GM12878 (cell line): ENCODE results near the gene MBNL1. TPM values are rescaled to one million over a fixed set of nuclear protein-coding genes. Genes with fewer than 3 reads are reported as not detected.

Experiments used
- ATAC-seq: fragments of 200-7000 bp; cut with Tn5 transposase; 3 replicates; pipeline ENCODE4 v1.9.1; 2020; ENCODE audit warnings: mild to moderate bottlenecking, moderate library complexity
- BruUV-seq: library from RNA; stranded (reverse); fragments of 400-500 nt; replicated peaks from 2 replicates; lab custom pipeline; 2021; lab: Mats Ljungman, UMichigan
- CTCF ChIA-PET: fragments of 300-600 bp; sonication (Branson Sonifier 250); formaldehyde crosslinking; extraction: SDS; loops from one replicate; lab custom pipeline; 2021; ENCODE audit warnings: inconsistent platforms; lab: Yijun Ruan, JAX
- POLR2A ChIA-PET: fragments of 350-600 bp; formaldehyde crosslinking; extraction: SDS; loops from one replicate; lab custom pipeline; 2021; ENCODE audit warnings: inconsistent platforms; lab: Charles Lee
- RAD21 ChIA-PET: fragments of 300-600 bp; sonication (Branson Sonifier 250); formaldehyde crosslinking; loops from one replicate; lab custom pipeline; 2023; ENCODE audit warnings: antibody characterized with exemption; ENCODE audit not compliant: unreplicated experiment; lab: Charles Lee
- SMC1A ChIA-PET: fragments of 300-600 bp; sonication (Branson Sonifier 250); formaldehyde crosslinking; loops from one replicate; lab custom pipeline; 2023; ENCODE audit not compliant: unreplicated experiment, uncharacterized antibody; lab: Charles Lee
- DNase-seq: peaks from one replicate; pipeline ENCODE4 v3.0.0-alpha.2; 2011; ENCODE audit warnings: low read depth, low spot score
- FAIRE-seq: peaks from 3 replicates; lab custom pipeline; 2011; peaks lifted over from hg19 to GRCh38; lab: Jason Lieb, UNC
- H2AFZ ChIP-seq: 2 replicates; pipeline ENCODE4 v1.6.0; 2011; ENCODE audit warnings: low read depth, low read length, control low read depth; ENCODE audit not compliant: control insufficient read depth
- H3K27ac ChIP-seq: 2 replicates; pipeline ENCODE4 v1.5.1; 2011; ENCODE audit warnings: control low read depth; ENCODE audit not compliant: control insufficient read depth, insufficient read depth
- H3K27me3 ChIP-seq, 2 experiments: replicated peaks in 1 of 2; 2 replicates each; pipeline versions ENCODE4 v1.6.0 to v1.6.1; 2011; ENCODE audit warnings: low read length in 1 of 2; ENCODE audit not compliant: control insufficient read depth in 2 of 2, insufficient read depth in 2 of 2
- H3K36me3 ChIP-seq, 2 experiments: 2 replicates each; pipeline ENCODE4 v1.5.1; 2011; ENCODE audit warnings: low read length in 1 of 2; ENCODE audit not compliant: control insufficient read depth in 2 of 2, insufficient read depth in 2 of 2
- H3K4me1 ChIP-seq: 2 replicates; pipeline ENCODE4 v1.6.1; 2011; ENCODE audit warnings: mild to moderate bottlenecking, low read length, moderate library complexity, mixed read lengths; ENCODE audit not compliant: control insufficient read depth, insufficient read depth
- H3K4me2 ChIP-seq: 2 replicates; pipeline ENCODE4 v1.6.0; 2011; ENCODE audit warnings: control low read depth; ENCODE audit not compliant: control insufficient read depth, insufficient read depth
- H3K4me3 ChIP-seq: fragments of 200-600 bp; sonication (generic); 2 replicates; pipeline ENCODE4 v1.5.1; 2016
- H3K79me2 ChIP-seq: 2 replicates; pipeline ENCODE4 v1.6.0; 2011; ENCODE audit warnings: low read length; ENCODE audit not compliant: control insufficient read depth, insufficient read depth
- H3K9ac ChIP-seq: 2 replicates; pipeline ENCODE4 v1.8.0; 2011; ENCODE audit warnings: low read length, control low read depth, mixed read lengths; ENCODE audit not compliant: control insufficient read depth, insufficient read depth
- H3K9me3 ChIP-seq: replicated peaks from 3 replicates; pipeline ENCODE4 v1.5.1; 2011; ENCODE audit warnings: mild to moderate bottlenecking, low read length; ENCODE audit not compliant: control insufficient read depth, insufficient read depth
- H4K20me1 ChIP-seq: 2 replicates; pipeline ENCODE4 v1.6.0; 2011; ENCODE audit not compliant: control insufficient read depth, insufficient read depth
- EZH2 ChIP-seq: IDR thresholded peaks from 2 replicates; pipeline ENCODE4 v1.6.1; 2012; ENCODE audit warnings: low read depth, mild to moderate bottlenecking, control low read depth, inconsistent platforms, low read length, borderline replicate concordance; ENCODE audit not compliant: control insufficient read depth
- FOS ChIP-seq: IDR thresholded peaks from 3 replicates; pipeline ENCODE4 v1.6.1; 2011; ENCODE audit warnings: borderline replicate concordance; ENCODE audit not compliant: insufficient read length; ENCODE audit errors: extremely low read depth
- JUNB ChIP-seq: IDR thresholded peaks from 2 replicates; pipeline ENCODE4 v1.6.1; 2016; ENCODE audit warnings: antibody characterized with exemption, mild to moderate bottlenecking
- MEF2A ChIP-seq: IDR thresholded peaks from 2 replicates; pipeline ENCODE4 v1.6.1; 2011; ENCODE audit warnings: low read depth, mild to moderate bottlenecking, low read length, moderate library complexity; ENCODE audit not compliant: insufficient read depth
- NFIC ChIP-seq: IDR thresholded peaks from 2 replicates; pipeline ENCODE4 v1.6.1; 2012; ENCODE audit warnings: low read depth, mild to moderate bottlenecking, inconsistent platforms, low read length, moderate library complexity
- PML ChIP-seq: IDR thresholded peaks from 2 replicates; pipeline ENCODE4 v1.6.1; 2012; ENCODE audit warnings: low read length, inconsistent platforms
- RBBP5 ChIP-seq: fragments of 200-600 bp; sonication (generic); conservative IDR thresholded peaks from 2 replicates; pipeline ENCODE4 v1.6.1; 2016
- SMC3 ChIP-seq: IDR thresholded peaks from 2 replicates; pipeline ENCODE4 v1.6.1; 2011; ENCODE audit warnings: low read length, improper control_type of control experiment, borderline replicate concordance
- SP1 ChIP-seq: IDR thresholded peaks from one replicate; pipeline ENCODE4 v1.6.1; 2011; ENCODE audit warnings: low read depth, low read length
- STAT1 ChIP-seq: fragments of 450-650 bp; conservative IDR thresholded peaks from 2 replicates; pipeline ENCODE4 v1.6.1; 2014; ENCODE audit warnings: antibody characterized with exemption, mild to moderate bottlenecking
- ZNF622 ChIP-seq: fragments of 450-650 bp; IDR thresholded peaks from 2 replicates; pipeline ENCODE4 v1.6.1; 2017; ENCODE audit warnings: mild to moderate bottlenecking, inconsistent platforms
- WGBS: methylation state at CpG from one replicate; pipeline ENCODE4 v1.1.6; 2016; ENCODE audit warnings: low lambda C conversion rate; ENCODE audit not compliant: insufficient replicate concordance, insufficient coverage; ENCODE audit errors: missing lambda C conversion rate; 5-methylcytosine and 5-hydroxymethylcytosine counted together
- in situ Hi-C: fragments of 300-500 bp; cut with MboI; formaldehyde crosslinking; loops from 9 replicates; pipeline ENCODE4 v1.14.3; 2018; ENCODE audit warnings: mixed read lengths
- intact Hi-C: fragments of 100-400 bp; cut with micrococcal nuclease; formaldehyde crosslinking; loops from one replicate; pipeline ENCODE4 v1.14.2; 2022; ENCODE audit not compliant: unreplicated experiment
- polyA plus RNA-seq, 11 experiments: library from polyadenylated mRNA; depleted of rRNA in 4 of 11; unstranded in 6 of 11; stranded (reverse) in 5 of 11; fragments of >200 nt; fragmentation: Nextera tagmentation in 4 of 11; fragmentation: Illumina TruSeq in 1 of 11; extraction: Ambion mirVana in 4 of 11; extraction: Trizol in 1 of 11; gene quantifications; 1 replicate in 1 of 11; 2 replicates in 10 of 11; pipeline versions ENCODE4 v1.2.1 to v1.2.3, GENCODE V29; 2011 to 2016; ENCODE audit warnings: inconsistent platforms in 2 of 11, missing spikeins in 2 of 11, low read depth in 1 of 11
- total RNA-seq, 4 experiments: library from RNA; depleted of rRNA in 3 of 4; stranded (reverse); fragments of >200 nt in 3 of 4; fragmentation: Illumina TruSeq in 1 of 4; extraction: Trizol in 1 of 4; gene quantifications; 2 replicates each; pipeline versions ENCODE4 v1.2.1 to v1.2.3, GENCODE V29; 2013 to 2021
- TF ChIP-seq, protein P1 (sequence below): fragments of 450-650 bp; IDR thresholded peaks from 2 replicates; pipeline ENCODE4 v1.6.1; 2017; ENCODE audit warnings: mild to moderate bottlenecking, moderate library complexity
- TF ChIP-seq, protein P2 (sequence below): fragments of 450-650 bp; IDR thresholded peaks from 2 replicates; pipeline ENCODE4 v1.6.1; 2017; ENCODE audit warnings: borderline replicate concordance
- TF ChIP-seq, protein P3 (sequence below): fragments of 450-650 bp; formaldehyde crosslinking; IDR thresholded peaks from 2 replicates; pipeline ENCODE4 v1.5.0; 2022; ENCODE audit warnings: mild to moderate bottlenecking, missing genetic modification characterization
- TF ChIP-seq, protein P4 (sequence below): fragments of 450-650 bp; IDR thresholded peaks from 2 replicates; pipeline ENCODE4 v1.6.1; 2017; ENCODE audit warnings: mild to moderate bottlenecking

MBNL1 gene
- total and polyA plus RNA-seq, 10 of the 15 experiments (the other 5 are each of a cell fraction or from before 2014, with no cell fraction given): 59.6 to 337 (median 143) TPM

DNA sequence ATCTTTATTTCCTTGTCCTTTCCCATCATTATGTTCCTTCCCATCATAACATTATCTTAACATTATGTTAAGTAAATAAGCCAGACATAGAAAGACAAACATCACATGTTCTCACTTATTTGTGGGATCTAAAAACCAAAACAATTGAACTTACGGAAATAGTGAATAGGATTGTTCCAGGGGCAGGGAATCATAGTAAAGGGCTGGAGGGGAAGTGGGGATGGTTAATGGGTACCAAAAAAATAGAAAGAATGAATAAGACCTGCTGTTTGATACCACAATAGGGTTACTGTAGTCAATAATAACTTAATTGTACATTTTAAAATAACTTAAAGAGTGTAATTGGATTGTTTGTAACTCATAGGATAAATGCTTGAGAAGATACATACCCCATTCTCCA, 36.7 kb upstream of the MBNL1 start:
- no peak for DNase-seq
- Histone ChIP-seq H3K4me3 (no peak overlapping the region), H3K9me3 (peaks cover under 1% of the 10 kb centered on the region; the same call in 2 of the 3 replicates), H3K79me2 (no peaks in the 10 kb centered on the region), H3K9ac (no peak overlapping the region), H2AFZ (no peak overlapping the region), H3K36me3 (no peaks in the 10 kb centered on the region), H3K27me3 (no peaks in the 10 kb centered on the region), H3K4me2 (no peak overlapping the region), H3K27ac (no peak overlapping the region), H3K4me1 (no peaks in the 10 kb centered on the region), H4K20me1 (no peaks in the 10 kb centered on the region)
- ATAC-seq: no peak
- ChIA-PET SMC1A (interaction anchor here (1.0 to 1.6 kb wide), 2 partner anchors 10 to 88 kb away, joined by 3 read pairs; no protein-coding TSS in a partner anchor), CTCF (no interaction called here), POLR2A (no interaction called here), RAD21 (no interaction called here)
- FAIRE-seq: no peak
- intact Hi-C loops (no loop called here), in situ Hi-C loops (no loop called here)
- no TSS peak for BruUV-seq
- 96% methylated on average over 1 of the region's 1 CpG for WGBS
- TF ChIP-seq FOS (no peak), MEF2A (no peak), ZNF622 (no peak), EZH2 (no peak), NFIC (no peak), SP1 (no peak), STAT1 (no peak), JUNB (no peak), PML (no peak), RBBP5 (no peak), SMC3 (no peak)
- TF ChIP-seq, protein P1, sequence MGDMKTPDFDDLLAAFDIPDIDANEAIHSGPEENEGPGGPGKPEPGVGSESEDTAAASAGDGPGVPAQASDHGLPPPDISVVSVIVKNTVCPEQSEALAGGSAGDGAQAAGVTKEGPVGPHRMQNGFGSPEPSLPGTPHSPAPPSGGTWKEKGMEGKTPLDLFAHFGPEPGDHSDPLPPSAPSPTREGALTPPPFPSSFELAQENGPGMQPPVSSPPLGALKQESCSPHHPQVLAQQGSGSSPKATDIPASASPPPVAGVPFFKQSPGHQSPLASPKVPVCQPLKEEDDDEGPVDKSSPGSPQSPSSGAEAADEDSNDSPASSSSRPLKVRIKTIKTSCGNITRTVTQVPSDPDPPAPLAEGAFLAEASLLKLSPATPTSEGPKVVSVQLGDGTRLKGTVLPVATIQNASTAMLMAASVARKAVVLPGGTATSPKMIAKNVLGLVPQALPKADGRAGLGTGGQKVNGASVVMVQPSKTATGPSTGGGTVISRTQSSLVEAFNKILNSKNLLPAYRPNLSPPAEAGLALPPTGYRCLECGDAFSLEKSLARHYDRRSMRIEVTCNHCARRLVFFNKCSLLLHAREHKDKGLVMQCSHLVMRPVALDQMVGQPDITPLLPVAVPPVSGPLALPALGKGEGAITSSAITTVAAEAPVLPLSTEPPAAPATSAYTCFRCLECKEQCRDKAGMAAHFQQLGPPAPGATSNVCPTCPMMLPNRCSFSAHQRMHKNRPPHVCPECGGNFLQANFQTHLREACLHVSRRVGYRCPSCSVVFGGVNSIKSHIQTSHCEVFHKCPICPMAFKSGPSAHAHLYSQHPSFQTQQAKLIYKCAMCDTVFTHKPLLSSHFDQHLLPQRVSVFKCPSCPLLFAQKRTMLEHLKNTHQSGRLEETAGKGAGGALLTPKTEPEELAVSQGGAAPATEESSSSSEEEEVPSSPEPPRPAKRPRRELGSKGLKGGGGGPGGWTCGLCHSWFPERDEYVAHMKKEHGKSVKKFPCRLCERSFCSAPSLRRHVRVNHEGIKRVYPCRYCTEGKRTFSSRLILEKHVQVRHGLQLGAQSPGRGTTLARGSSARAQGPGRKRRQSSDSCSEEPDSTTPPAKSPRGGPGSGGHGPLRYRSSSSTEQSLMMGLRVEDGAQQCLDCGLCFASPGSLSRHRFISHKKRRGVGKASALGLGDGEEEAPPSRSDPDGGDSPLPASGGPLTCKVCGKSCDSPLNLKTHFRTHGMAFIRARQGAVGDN: no peak
- TF ChIP-seq, protein P2, sequence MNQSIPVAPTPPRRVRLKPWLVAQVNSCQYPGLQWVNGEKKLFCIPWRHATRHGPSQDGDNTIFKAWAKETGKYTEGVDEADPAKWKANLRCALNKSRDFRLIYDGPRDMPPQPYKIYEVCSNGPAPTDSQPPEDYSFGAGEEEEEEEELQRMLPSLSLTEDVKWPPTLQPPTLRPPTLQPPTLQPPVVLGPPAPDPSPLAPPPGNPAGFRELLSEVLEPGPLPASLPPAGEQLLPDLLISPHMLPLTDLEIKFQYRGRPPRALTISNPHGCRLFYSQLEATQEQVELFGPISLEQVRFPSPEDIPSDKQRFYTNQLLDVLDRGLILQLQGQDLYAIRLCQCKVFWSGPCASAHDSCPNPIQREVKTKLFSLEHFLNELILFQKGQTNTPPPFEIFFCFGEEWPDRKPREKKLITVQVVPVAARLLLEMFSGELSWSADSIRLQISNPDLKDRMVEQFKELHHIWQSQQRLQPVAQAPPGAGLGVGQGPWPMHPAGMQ: no peak
- TF ChIP-seq, protein P3, sequence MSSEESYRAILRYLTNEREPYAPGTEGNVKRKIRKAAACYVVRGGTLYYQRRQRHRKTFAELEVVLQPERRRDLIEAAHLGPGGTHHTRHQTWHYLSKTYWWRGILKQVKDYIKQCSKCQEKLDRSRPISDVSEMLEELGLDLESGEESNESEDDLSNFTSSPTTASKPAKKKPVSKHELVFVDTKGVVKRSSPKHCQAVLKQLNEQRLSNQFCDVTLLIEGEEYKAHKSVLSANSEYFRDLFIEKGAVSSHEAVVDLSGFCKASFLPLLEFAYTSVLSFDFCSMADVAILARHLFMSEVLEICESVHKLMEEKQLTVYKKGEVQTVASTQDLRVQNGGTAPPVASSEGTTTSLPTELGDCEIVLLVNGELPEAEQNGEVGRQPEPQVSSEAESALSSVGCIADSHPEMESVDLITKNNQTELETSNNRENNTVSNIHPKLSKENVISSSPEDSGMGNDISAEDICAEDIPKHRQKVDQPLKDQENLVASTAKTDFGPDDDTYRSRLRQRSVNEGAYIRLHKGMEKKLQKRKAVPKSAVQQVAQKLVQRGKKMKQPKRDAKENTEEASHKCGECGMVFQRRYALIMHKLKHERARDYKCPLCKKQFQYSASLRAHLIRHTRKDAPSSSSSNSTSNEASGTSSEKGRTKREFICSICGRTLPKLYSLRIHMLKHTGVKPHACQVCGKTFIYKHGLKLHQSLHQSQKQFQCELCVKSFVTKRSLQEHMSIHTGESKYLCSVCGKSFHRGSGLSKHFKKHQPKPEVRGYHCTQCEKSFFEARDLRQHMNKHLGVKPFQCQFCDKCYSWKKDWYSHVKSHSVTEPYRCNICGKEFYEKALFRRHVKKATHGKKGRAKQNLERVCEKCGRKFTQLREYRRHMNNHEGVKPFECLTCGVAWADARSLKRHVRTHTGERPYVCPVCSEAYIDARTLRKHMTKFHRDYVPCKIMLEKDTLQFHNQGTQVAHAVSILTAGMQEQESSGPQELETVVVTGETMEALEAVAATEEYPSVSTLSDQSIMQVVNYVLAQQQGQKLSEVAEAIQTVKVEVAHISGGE (CRISPR knock-in tag): no peak
- TF ChIP-seq, protein P4, sequence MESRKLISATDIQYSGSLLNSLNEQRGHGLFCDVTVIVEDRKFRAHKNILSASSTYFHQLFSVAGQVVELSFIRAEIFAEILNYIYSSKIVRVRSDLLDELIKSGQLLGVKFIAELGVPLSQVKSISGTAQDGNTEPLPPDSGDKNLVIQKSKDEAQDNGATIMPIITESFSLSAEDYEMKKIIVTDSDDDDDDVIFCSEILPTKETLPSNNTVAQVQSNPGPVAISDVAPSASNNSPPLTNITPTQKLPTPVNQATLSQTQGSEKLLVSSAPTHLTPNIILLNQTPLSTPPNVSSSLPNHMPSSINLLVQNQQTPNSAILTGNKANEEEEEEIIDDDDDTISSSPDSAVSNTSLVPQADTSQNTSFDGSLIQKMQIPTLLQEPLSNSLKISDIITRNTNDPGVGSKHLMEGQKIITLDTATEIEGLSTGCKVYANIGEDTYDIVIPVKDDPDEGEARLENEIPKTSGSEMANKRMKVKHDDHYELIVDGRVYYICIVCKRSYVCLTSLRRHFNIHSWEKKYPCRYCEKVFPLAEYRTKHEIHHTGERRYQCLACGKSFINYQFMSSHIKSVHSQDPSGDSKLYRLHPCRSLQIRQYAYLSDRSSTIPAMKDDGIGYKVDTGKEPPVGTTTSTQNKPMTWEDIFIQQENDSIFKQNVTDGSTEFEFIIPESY: no peak
